ENCODE results near the gene PCDHGA1.

Gene PCDHGA1

GRCh38 chr5:141476132-141476911, 146.0 kb downstream of the PCDHGA1 start:
- no peak for DNase-seq

GRCh38 chr5:141477044-141477575, 146.8 kb downstream of the PCDHGA1 start:
- no peak for DNase-seq

- DNase-seq = no peak
Observed at GRCh38 chr5:141477815-141478214, 147.5 kb downstream of the PCDHGA1 start.

GRCh38 chr5:141478321-141478945, 148.1 kb downstream of the PCDHGA1 start:
- DNase-seq = no peak

- DNase-seq = no peak
Observed at GRCh38 chr5:141479776-141480175, 149.5 kb downstream of the PCDHGA1 start.

- peak; percentile 25 for DNase-seq
Observed at GRCh38 chr5:141483902-141484301, 153.6 kb downstream of the PCDHGA1 start.

- no peak for DNase-seq
Observed at GRCh38 chr5:141484310-141484640, 154.0 kb downstream of the PCDHGA1 start.

GRCh38 chr5:141484641-141485311, 154.5 kb downstream of the PCDHGA1 start, which contains the start of gene PCDHGC4:
Gene PCDHGC4 (plus strand): TSS chr5:141485030. CDS start chr5:141485174, 144 bp downstream.
- peak; percentile 67 for DNase-seq

GRCh38 chr5:141485321-141486055, 155.2 kb downstream of the PCDHGA1 start:
- no peak for DNase-seq

- DNase-seq = no peak
Observed at GRCh38 chr5:141486091-141486490, 155.8 kb downstream of the PCDHGA1 start.

GRCh38 chr5:141487131-141487530, 156.8 kb downstream of the PCDHGA1 start:
- no peak for DNase-seq

GRCh38 chr5:141488591-141489561, 158.6 kb downstream of the PCDHGA1 start, which contains the start of gene PCDHGC5:
Gene PCDHGC5 (plus strand): TSS chr5:141489081. CDS start chr5:141489241, 160 bp downstream.
- DNase-seq = no peak

- no peak for DNase-seq
Observed at GRCh38 chr5:141489841-141490240, 159.5 kb downstream of the PCDHGA1 start.

- DNase-seq = no peak
Observed at GRCh38 chr5:141490271-141490670, 160.0 kb downstream of the PCDHGA1 start.

GRCh38 chr5:141490771-141491170, 160.5 kb downstream of the PCDHGA1 start:
- no peak for DNase-seq

- DNase-seq = no peak
Observed at GRCh38 chr5:141491323-141492167, 161.2 kb downstream of the PCDHGA1 start.

GRCh38 chr5:141492168-141492885, 162.0 kb downstream of the PCDHGA1 start:
- no peak for DNase-seq

- no peak for DNase-seq
Observed at GRCh38 chr5:141493500-141494422, 163.4 kb downstream of the PCDHGA1 start.

All from NCI-H1092 treated with DMSO at 0.1 percent for 48 hours (cell line).